Endodermal cell (in vitro differentiated cells): ENCODE results near the gene SYNGR1. TPM values are rescaled to one million over a fixed set of nuclear protein-coding genes. Genes with fewer than 3 reads are reported as not detected.

Experiments
- DNase-seq: peaks from one replicate; pipeline ENCODE4 v3.0.0-alpha.2; 2017
- H3K27ac ChIP-seq: 2 replicates; pipeline ENCODE4 v1.5.1; 2013; ENCODE audit warnings: mild to moderate bottlenecking, low read depth, low read length, moderate library complexity
- H3K27me3 ChIP-seq: 2 replicates; pipeline ENCODE4 v1.6.1; 2013; ENCODE audit warnings: mild to moderate bottlenecking, low read length, moderate library complexity; ENCODE audit not compliant: insufficient read depth, control insufficient read depth, poor library complexity, severe bottlenecking
- H3K36me3 ChIP-seq: 2 replicates; pipeline ENCODE4 v1.7.0; 2013; ENCODE audit warnings: mild to moderate bottlenecking, low read length, moderate library complexity; ENCODE audit not compliant: control insufficient read depth, insufficient read depth
- H3K4me1 ChIP-seq: one replicate; pipeline ENCODE4 v1.7.0; 2013; ENCODE audit warnings: low read length; ENCODE audit not compliant: control insufficient read depth, insufficient read depth
- H3K4me3 ChIP-seq: 2 replicates; pipeline ENCODE4 v1.5.1; 2013; ENCODE audit warnings: mild to moderate bottlenecking, low read length, moderate library complexity
- H3K9ac ChIP-seq: 2 replicates; pipeline ENCODE4 v1.6.1; 2013; ENCODE audit warnings: mild to moderate bottlenecking, low read length, moderate library complexity; ENCODE audit not compliant: poor library complexity, severe bottlenecking; ENCODE audit errors: extremely low read depth
- H3K9me3 ChIP-seq: 2 replicates; pipeline ENCODE4 v1.6.1; 2013; ENCODE audit warnings: mild to moderate bottlenecking, low read length, moderate library complexity; ENCODE audit not compliant: control insufficient read depth
- H3K27ac Mint-ChIP-seq: 2 replicates; pipeline ENCODE4 v1.8.0; 2020; ENCODE audit warnings: mixed read lengths
- H3K27me3 Mint-ChIP-seq: 2 replicates; pipeline ENCODE4 v1.8.0; 2021; ENCODE audit warnings: mild to moderate bottlenecking, mixed read lengths; ENCODE audit not compliant: insufficient read depth
- H3K36me3 Mint-ChIP-seq: 2 replicates; pipeline ENCODE4 v1.8.0; 2020; ENCODE audit warnings: low read depth, mixed read lengths
- H3K4me1 Mint-ChIP-seq: 2 replicates; pipeline ENCODE4 v1.8.0; 2020; ENCODE audit warnings: mixed read lengths
- H3K4me3 Mint-ChIP-seq: 2 replicates; pipeline ENCODE4 v1.8.0; 2020; ENCODE audit warnings: mild to moderate bottlenecking, moderate library complexity, mixed read lengths
- H3K9me3 Mint-ChIP-seq: 2 replicates; pipeline ENCODE4 v1.8.0; 2020; ENCODE audit warnings: mild to moderate bottlenecking, mixed read lengths
- WGBS, 2 experiments: methylation state at CpG; one replicate each; pipeline versions ENCODE4 v1.1.5 to v1.1.7; 2013; ENCODE audit warnings: missing lambda C conversion rate in 2 of 2, mixed read lengths in 1 of 2; ENCODE audit not compliant: insufficient coverage in 1 of 2, insufficient read length in 1 of 2; 5-methylcytosine and 5-hydroxymethylcytosine counted together
- total RNA-seq, 2 donors: library from RNA; stranded (reverse); fragmentation: NEBNext Ultra II Directional in 1 of 2; extraction: Animal tissue kit (Norgen Biotek cat#: 25700) in 1 of 2; gene quantifications; 2 replicates in 1 of 2; 3 replicates in 1 of 2; pipeline ENCODE4 v1.2.1, GENCODE V29; 2021
- TF ChIP-seq, protein P1 (sequence below): fragments of 200-600 bp; sonication (generic); conservative IDR thresholded peaks from 2 replicates; pipeline ENCODE4 v1.5.0; 2021; ENCODE audit warnings: antibody characterized with exemption, mild to moderate bottlenecking

The SYNGR1 gene
- total RNA-seq, 2 donors from 2014 or later, result 19.0 to 36.3 TPM

DNA sequence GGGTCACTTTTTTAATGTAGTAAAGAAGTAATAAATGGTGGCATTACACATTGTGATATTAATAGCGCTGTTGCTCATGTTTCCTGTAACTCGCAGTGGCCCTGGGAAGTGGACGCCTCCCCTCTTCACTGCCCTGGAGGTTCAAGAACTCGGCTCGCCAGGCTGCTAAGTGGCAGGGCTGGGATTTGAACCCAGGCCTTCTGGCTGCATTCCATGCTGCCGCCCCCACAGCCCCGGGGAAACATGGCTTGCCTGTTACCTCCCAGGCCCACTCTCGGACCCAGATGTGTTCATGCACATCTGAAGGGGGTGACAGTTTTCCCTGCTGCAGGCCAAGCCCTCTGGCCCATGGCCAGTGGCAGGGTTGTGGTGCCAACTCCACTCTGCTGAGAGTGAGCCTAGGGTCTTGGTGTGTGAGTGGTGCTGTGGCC lies 82.0 kb downstream of the SYNGR1 start:
- no peak overlapping the region for H3K4me3 Mint-ChIP-seq
- H3K9me3 Mint-ChIP-seq, result no peaks in the 10 kb centered on the region

DNA sequence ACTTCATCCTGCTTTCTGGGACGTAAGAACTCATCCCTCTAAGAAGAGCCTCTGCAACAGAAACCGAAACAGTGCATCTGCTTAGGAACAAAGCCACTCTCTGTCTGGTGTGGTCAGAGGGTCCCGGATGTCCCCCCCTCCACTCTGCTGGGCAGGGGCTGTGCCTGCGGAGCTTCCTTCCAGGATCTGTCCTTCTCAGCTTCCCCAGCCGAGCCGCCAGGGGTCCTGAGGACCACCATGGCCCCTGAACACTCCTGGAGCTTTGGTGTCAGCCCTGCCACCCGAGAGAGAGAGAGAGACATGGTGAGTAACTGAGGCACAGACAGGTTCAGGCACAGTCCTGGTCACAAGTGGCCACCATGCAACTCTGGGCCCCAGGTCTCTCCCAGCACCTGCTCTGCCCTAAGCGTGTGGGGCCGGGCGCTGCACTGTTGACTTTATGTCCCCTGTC lies 82.6 kb downstream of the SYNGR1 start:
- WGBS, 2 experiments, result 94 to 96% methylated on average over 4 to 10 of the region's 10 CpGs
- no peak for DNase-seq
- H3K36me3 Mint-ChIP-seq, result peaks cover 19% of the 10 kb centered on the region
- Histone ChIP-seq H3K9ac (no peak overlapping the region), H3K9me3 (no peaks in the 10 kb centered on the region), H3K36me3 (peaks cover 14% of the 10 kb centered on the region), H3K4me1 (no peaks in the 10 kb centered on the region), H3K27ac (no peak overlapping the region), H3K27me3 (no peaks in the 10 kb centered on the region), H3K4me3 (no peak overlapping the region)
- no peak overlapping the region for H3K4me3 Mint-ChIP-seq
- H3K27ac Mint-ChIP-seq, result no peak overlapping the region
- peaks cover 13% of the 10 kb centered on the region for H3K4me1 Mint-ChIP-seq
- no peaks in the 10 kb centered on the region for H3K27me3 Mint-ChIP-seq
- TF ChIP-seq, protein P1, sequence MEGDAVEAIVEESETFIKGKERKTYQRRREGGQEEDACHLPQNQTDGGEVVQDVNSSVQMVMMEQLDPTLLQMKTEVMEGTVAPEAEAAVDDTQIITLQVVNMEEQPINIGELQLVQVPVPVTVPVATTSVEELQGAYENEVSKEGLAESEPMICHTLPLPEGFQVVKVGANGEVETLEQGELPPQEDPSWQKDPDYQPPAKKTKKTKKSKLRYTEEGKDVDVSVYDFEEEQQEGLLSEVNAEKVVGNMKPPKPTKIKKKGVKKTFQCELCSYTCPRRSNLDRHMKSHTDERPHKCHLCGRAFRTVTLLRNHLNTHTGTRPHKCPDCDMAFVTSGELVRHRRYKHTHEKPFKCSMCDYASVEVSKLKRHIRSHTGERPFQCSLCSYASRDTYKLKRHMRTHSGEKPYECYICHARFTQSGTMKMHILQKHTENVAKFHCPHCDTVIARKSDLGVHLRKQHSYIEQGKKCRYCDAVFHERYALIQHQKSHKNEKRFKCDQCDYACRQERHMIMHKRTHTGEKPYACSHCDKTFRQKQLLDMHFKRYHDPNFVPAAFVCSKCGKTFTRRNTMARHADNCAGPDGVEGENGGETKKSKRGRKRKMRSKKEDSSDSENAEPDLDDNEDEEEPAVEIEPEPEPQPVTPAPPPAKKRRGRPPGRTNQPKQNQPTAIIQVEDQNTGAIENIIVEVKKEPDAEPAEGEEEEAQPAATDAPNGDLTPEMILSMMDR, result no peak
- no peaks in the 10 kb centered on the region for H3K9me3 Mint-ChIP-seq

More for the DNA sequence above, 82.0 kb downstream of the SYNGR1 start:
- Mint-ChIP-seq H3K27me3 (no peaks in the 10 kb centered on the region), H3K36me3 (peaks cover 23% of the 10 kb centered on the region), H3K27ac (no peak overlapping the region), H3K4me1 (peaks cover 12% of the 10 kb centered on the region)
- TF ChIP-seq, protein P1, result no peak
- Histone ChIP-seq H3K36me3 (peaks cover 19% of the 10 kb centered on the region), H3K4me1 (no peaks in the 10 kb centered on the region), H3K9me3 (no peaks in the 10 kb centered on the region), H3K27me3 (no peaks in the 10 kb centered on the region), H3K27ac (no peak overlapping the region), H3K4me3 (no peak overlapping the region), H3K9ac (no peak overlapping the region)
- WGBS, 2 experiments, result 91 to 93% methylated on average over 6 to 8 of the region's 8 CpGs
- DNase-seq, result no peak

GRCh38 chr22:39433476-39434242 lies 83.9 kb downstream of the SYNGR1 start:
- Mint-ChIP-seq H3K4me3 (no peak overlapping the region), H3K36me3 (peaks cover 17% of the 10 kb centered on the region), H3K9me3 (no peaks in the 10 kb centered on the region), H3K27ac (no peak overlapping the region), H3K4me1 (peaks cover 6% of the 10 kb centered on the region), H3K27me3 (peaks cover 4% of the 10 kb centered on the region)
- Histone ChIP-seq H3K36me3 (peaks cover 6% of the 10 kb centered on the region), H3K27me3 (no peaks in the 10 kb centered on the region), H3K27ac (no peak overlapping the region), H3K4me3 (no peak overlapping the region), H3K4me1 (no peaks in the 10 kb centered on the region), H3K9me3 (no peaks in the 10 kb centered on the region), H3K9ac (no peak overlapping the region)
- WGBS, 2 experiments, result 92 to 95% methylated on average over 21 to 31 of the region's 31 CpGs
- no peak for DNase-seq
- TF ChIP-seq, protein P1, result no peak
